Right ventricle myocardium inferior (tissue), 1 donor: ENCODE data around the gene PELI2. TPM values are rescaled to one million over a fixed set of nuclear protein-coding genes. Genes with fewer than 3 reads are reported as not detected.

ENCODE experiments used
- ATAC-seq: fragments of 200-7000 bp; cut with Tn5 transposase; one replicate; pipeline ENCODE4 v1.9.1; 2020; ENCODE audit warnings: mild to moderate bottlenecking, moderate library complexity
- DNase-seq: peaks from one replicate; pipeline ENCODE4 v3.0.0; 2021; ENCODE audit errors: missing footprints
- intact Hi-C: fragments of 100-400 bp; cut with DNase I; formaldehyde crosslinking; loops from one replicate; pipeline ENCODE4 v1.11.0; 2022
- total RNA-seq: library from RNA; stranded (reverse); fragmentation: NEBNext Ultra II Directional; extraction: Animal tissue kit (Norgen Biotek cat#: 25700); gene quantifications from one replicate; pipeline ENCODE4 v1.2.1, GENCODE V29; 2021
- donor health status: DM: no; HTN: yes; CAD: no; lungs with severe emphysema.

The PELI2 gene
- total RNA-seq, 1 donor from 2014 or later, result 3.2 TPM

DNA sequence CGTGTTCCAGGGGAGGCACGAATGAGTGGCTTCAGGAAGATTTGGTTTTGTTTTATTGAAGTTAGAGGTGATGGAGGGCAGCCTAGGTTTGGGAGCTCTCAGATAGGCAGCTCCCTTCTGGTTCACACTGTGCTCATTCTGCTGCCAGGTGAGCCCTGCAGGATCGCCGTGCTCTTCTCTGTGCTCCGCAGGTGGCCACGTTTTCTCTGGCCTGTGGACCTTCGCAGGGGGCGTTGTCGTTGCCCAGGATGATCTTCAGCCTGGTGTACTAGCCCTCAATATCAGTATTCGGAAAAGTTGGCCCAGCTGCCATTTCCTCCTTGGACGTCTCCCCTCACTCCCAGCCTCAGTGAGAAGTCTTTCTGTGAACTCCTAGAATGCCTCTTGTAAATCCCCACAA lies 69.5 kb downstream of the PELI2 start:
- DNase-seq (no peak), ATAC-seq (no peak)
- intact Hi-C loops, result no loop called here

DNA sequence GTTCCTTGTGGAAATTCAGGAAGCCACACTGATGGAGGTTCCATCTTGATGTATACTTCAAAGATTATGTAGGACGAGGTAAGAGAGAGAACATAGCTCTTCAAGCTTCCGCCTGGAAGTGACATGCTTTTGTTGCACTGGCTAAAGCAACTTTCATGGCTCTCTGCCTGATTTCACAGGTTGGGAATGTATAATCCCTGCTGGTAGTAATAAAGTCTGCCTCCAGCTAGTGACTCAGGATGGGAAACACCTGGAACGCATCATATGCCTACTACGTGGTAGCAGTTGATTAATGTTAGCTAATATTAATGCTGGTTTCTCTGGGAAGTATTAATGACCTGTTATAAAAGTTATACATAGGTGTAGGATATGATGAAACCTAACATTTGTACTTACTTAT lies 71.1 kb downstream of the PELI2 start:
- no peak for ATAC-seq
- intact Hi-C loops, result no loop called here

DNA sequence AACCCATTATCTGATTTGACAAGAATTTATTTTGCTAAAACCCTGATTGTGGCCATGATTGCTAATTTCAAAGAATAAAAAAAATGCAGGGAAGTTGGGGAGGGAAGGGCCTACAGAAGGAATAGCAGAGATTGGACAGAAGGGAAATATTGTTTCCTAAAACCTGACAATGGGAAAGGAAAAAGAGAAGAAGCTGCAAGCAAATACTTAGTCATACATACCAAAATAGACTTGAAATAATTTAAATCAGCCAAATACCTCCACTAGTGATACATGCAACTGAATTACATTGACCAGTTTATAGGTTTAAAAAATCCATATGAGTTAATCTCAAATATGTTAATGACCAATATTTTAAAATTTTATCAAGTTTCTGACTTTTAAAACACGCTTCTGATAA lies 75.1 kb downstream of the PELI2 start:
- intact Hi-C loops, result no loop called here
- ATAC-seq, result no peak
- DNase-seq, result no peak

More for the DNA sequence above, 71.1 kb downstream of the PELI2 start:
- no peak for DNase-seq

DNA sequence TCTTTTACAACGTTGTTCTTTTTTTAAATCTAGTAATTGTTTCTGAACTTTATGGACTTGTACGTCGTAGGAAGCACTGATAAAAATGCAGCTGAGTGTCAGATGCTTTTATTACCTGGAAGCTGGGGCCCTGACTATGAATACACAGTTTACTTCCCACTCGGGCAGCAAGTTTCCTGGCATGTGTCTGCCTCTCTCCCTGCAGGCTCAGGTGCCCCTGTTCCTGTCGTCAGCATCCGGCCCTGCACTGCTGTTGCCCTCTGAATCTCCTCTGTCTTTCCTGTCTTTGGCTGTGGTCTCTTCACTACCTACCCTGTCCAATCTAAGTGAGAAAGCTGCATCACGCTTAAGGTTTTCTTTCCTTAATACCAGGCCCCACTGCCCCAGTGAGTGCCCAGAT lies 75.8 kb downstream of the PELI2 start:
- no peak for DNase-seq
- intact Hi-C loops, result no loop called here
- no peak for ATAC-seq

DNA sequence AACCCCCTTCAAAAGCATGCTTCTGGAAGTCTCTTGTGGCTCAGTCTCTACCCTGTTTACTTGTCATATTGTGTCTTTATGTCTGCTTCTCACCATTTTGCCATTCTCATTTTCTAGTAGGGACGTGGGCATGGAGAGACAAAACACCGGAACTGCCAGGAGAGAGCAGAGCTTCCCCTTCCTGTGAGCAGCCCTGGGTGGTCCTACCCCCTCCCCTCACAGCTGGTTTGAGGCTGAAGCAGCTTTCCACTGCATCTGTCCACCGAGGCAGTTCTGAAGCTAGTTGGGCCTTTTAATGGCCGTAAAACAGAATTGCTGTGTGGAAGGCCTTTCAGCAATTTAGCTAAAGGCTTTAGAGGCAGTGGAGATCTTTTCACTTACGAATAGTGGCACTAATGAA lies 77.0 kb downstream of the PELI2 start:
- DNase-seq (no peak), ATAC-seq (no peak)
- intact Hi-C loops, result no loop called here

DNA sequence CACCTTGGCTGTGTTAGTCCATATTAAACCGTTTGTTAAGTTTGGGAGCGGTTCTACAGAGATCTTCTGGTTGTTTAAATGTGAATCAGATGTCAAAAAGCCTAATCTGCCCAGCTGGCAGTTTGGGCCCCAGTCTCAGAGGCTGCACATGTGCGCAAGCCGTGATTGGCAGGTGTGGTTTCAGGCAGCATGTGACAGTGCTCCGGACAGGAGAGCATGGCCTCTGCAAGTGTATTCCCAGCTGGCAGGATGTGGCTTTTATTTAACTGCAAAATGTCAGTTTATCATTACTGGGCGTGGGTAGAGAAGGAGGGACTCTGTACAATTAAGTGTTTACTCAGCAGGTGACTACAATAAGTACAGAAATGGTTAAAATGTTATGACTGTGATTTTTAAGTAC lies 77.5 kb downstream of the PELI2 start:
- intact Hi-C loops, result no loop called here
- no peak for ATAC-seq
- DNase-seq, result no peak

DNA sequence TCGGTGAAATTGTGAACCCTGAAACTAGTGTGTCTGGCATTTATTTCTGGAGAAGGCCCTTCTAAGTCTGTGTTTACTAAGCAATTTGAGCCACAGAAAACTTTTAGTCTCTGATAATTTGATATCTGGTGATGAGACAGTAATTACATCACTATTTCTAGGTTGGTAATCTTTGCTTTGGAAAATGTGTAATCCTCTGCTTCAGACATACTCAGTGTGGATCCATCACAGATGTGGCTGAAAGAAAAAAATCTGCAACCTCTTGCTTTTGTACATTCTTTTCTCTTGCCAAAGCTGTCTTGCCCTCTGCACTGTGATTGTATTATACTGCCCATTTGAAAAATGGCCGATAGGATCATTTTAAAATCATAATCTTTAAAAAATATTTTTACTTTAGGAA lies 78.1 kb downstream of the PELI2 start:
- DNase-seq, result no peak
- peak; percentile 27 for ATAC-seq
- intact Hi-C loops, result no loop called here

DNA sequence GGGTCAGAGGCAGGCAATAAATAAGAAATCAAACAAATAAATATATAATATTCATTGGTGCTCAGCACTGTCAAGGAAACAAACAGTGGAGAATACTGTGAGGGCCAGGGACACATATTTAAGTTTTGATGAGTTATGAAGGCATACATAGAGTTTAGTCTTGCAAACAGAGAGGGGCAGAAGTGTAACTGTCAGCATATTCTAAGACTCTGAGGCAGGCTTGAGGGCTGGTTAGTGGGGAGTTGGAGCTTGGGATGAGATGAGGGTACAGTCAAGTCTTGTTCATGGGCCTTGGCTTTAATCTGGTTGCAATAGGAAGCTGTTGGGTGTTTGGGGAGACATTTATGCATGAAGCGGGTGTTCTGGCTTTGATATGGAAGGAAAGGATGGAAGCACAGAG lies 78.9 kb downstream of the PELI2 start:
- intact Hi-C loops, result no loop called here
- ATAC-seq (no peak), DNase-seq (no peak)

DNA sequence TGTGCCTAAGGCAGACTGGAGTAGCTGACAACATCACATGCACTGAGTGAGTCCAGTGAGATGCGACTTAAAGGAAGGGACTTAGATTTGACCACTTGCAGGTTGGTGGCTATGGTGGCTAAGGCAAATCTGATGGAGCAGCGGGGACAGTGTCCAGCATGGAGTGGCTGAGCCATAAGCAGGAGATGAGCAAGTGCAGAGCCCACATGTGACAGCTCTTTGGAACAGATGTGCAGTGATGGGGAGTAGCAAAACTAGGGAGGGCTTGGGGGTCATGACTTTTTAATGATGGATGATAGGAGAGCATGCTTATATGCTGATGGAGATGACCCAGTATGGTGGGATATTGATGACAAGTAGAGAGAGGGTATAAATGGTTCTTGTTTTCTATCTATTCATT lies 80.2 kb downstream of the PELI2 start:
- ATAC-seq, result no peak
- intact Hi-C loops, result no loop called here

DNA sequence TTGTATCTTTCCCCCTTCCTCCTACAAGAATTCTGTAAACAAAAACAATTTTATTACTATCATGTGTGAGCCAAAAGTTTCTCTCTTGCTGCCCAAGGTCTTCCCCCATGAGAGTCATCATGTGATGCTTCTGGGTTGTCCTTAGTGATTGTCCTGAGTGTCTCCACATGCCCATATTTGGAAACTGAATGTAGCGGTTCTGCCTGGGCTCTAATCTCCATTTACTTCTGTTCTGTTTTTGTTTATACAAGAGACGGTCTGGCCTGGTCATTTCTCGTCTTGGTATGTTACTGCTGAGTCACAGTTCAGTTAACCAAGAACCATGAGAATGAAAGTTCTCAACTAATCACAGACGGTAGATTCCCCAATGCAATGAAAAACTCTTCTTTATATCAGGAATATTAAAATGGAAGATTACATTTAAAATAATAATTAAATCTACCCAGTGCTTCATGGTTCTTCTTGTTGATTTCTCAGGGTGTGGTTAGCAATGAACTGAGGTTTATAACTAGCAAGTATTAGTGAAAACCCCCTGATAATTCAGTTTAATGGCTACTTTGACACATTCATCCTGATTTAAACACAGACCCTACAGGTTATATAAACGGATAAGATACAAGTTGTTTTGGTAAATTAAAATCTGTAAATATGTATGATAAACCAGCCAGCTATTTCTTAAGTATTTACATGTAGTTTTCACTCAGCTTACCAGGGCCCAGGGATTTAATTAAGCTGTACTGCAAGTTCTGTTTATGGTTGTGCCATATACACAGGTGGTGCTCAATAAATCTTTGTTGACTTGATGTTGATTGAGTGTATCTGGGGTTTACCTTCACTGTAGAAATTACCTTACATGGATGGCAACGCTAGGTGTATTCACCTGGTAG lies 81.1 kb downstream of the PELI2 start:
- ATAC-seq (peak; percentile 93), DNase-seq (no peak)
- intact Hi-C loops, result no loop called here

More for the DNA sequence above, 80.2 kb downstream of the PELI2 start:
- DNase-seq, result no peak

DNA sequence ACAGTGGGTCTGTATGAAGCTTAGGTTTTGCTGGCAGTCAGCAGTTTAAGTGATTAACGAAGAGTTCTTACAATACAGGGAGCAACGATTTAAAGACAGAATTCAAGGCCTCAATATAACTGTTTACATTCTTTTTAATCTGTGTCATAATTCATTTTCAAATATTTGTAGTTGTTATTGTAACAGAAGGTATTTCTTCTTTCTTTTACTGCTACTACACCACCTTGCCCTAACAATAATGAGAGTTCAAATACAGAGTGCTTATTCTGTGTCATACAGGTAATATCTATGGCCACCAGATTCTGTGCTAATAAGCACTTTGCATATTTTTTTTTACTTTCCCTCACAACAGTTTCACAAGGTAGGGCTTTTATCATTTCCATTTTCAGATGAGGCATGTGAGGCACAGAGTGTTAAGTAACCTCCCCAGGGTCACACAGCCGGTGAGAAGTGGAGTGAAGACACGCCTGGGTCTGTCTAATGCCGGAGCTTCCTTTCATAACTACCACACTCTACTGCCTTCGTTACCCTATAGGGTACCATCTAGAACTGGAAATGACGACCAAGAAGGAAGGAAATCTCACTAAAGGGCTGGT lies 81.9 kb downstream of the PELI2 start:
- intact Hi-C loops, result no loop called here
- DNase-seq, result no peak
- no peak for ATAC-seq

DNA sequence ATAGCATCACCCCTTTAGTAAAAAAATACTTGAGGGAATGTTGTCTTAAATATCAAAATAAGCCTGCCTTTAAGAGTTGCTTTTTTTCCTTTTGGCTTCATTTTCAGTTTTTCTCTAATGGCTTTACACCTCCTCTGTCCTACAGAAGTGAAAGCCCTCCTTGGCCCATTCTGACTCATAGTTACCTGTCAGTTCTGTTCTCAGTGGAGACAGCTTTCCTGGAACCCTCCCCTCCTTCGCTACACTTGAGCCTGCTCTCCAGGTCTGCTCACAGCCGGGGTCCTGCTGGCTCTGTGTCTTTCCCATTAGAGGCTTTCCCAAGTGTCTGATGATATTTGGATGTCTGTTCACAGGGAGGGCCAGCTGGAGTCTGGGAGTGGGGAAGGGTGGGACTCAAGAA lies 84.0 kb downstream of the PELI2 start:
- intact Hi-C loops, result no loop called here
- ATAC-seq (no peak), DNase-seq (no peak)

DNA sequence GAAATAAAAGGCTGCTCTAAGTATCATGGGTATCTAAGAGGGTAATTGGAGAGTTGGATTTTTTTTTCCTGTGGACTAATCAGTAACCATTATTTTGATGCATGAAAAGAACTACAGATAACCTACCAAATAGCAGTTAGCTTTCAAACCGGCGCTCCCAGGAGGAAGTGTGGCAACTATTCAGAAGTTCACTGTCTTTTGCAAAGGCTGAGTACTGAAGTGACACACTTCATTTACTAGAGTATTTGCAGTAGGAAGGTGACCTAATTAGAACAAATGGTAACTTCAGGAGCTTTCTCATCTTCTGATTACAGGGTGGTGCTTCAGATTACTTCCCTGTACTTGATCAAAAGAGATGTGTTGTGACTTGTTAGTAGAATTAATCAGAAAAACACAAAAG lies 87.7 kb downstream of the PELI2 start:
- DNase-seq (no peak), ATAC-seq (no peak)
- intact Hi-C loops, result no loop called here

DNA sequence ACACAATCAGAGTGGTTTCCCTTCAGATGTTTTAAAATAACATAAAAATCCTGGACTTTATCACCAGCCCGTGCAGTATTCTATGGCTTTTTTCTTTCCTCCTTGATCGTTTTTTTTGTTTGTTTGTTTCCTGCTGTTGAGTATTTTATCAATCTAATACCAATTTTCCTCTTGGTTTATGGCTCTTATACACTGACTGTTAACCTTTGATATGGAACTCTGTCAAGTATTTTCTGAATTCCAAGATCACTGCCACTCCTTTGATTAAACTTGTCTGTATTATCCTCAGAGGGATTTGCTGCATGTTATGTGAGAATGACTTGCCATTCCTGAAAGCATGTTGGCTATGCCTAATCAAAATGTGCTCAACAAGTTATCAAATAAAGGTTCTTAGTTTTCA lies 88.4 kb downstream of the PELI2 start:
- intact Hi-C loops, result no loop called here
- DNase-seq (no peak), ATAC-seq (no peak)

DNA sequence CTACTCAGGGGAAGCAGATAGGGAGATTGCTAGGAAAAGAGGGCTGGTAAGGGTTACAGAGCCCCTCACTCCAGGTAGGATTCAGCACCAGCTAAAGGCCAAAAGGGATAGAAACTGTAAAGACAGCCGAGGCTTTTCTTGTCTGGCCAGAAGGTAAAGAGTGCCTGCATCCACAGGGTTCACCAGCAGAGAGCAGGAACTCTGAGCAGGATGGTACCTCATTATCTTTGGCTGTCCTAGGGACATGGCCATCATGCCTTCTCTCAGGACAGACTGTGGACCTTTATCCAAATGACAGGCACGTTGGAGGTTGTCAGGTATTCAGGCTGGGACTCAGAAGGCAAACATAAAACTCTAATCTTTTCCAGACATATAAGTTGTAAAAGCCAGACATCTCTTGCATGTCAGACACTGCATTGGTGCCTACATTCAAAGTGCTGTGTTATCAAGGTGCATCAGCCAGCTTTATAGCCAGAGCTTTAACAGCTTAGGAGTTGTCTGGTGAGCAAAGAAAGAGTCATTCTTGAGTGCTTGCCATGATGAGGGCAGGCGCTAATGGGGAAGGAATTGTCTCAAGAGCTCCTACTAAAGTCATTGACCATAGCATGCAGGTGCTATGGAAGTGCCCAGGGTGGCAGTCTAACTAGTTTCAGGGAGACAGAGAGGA lies 89.5 kb downstream of the PELI2 start:
- DNase-seq (no peak), ATAC-seq (no peak)
- intact Hi-C loops, result no loop called here

DNA sequence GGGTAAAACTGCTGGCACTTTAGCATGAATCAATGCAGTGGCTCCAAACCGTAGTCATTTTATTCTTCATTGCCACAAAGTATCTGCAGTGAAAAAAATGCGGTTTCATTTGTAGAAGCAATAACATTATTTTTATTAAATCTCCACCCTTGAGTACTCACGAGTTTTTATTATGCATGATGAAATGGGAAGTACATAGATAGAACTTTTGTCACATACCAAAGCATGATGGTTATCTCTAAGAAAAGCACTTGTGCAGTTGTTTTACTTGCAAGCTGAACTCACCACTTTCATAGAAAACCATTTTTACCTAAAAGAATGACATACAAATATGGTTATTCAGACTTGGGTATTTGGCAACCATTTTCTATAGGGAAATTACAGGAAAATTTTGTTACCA lies 90.3 kb downstream of the PELI2 start:
- intact Hi-C loops, result no loop called here
- DNase-seq (no peak), ATAC-seq (no peak)

DNA sequence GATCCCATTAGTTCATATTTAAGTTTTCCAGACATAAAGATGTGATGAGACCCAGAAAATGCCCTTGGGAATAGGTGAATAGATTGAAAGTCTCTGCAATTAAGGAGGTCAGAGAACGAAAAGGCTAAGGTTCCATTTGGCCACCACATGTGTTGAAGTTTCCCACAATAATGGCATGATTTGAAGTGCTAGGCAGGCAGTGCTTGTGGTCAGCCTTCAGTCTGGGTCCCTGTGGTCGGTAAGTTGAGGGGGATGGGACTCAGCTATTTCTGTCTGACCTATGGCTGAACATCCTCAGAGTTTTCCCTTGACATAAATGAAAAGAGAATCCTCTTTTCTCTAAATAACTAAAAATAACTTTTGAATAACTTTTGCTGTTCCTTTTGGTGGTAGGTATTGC lies 92.4 kb downstream of the PELI2 start:
- no peak for ATAC-seq
- no peak for DNase-seq
- intact Hi-C loops, result no loop called here

DNA sequence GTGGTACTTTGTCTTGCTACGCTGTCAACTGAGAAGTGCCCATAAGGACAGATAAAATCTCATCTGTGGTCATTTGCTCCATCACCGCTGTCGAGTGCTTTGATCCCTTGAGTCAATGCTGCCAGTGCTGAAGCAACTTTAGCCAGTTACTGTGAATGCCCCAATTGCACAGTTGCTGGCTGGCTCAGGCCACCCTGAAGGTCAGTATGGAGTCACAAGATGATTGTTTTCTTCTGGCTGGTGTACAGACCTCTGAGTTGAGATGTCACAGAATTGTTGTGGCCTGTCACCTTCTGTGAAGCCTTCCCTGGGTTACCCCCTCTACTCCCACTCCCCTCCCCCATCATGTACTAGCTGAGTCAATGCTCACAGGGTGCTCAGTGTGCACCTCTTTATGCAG lies 92.9 kb downstream of the PELI2 start:
- peak; percentile 10 for ATAC-seq

DNA sequence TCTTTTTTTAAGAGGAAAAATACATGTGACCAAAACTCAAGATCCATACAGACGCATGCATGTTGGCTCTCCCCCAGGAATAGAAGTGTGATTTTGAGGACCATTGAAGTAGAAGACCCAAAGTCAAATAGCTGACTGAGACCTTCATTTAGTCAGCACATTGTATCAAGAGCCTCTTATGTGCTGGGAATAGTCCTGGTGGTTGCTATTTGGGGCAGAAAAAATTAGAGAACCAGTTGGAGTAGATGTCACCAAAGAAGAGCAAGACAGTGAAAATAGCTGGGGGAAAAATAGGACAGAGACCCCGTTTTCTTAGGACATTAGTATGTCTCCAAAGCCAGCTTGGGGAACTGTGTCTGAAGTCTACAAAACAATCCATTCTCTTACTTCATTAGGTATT lies 93.6 kb downstream of the PELI2 start:
- intact Hi-C loops, result no loop called here
- no peak for DNase-seq
- ATAC-seq, result no peak

More for the DNA sequence above, 92.9 kb downstream of the PELI2 start:
- no peak for DNase-seq
- intact Hi-C loops, result no loop called here

DNA sequence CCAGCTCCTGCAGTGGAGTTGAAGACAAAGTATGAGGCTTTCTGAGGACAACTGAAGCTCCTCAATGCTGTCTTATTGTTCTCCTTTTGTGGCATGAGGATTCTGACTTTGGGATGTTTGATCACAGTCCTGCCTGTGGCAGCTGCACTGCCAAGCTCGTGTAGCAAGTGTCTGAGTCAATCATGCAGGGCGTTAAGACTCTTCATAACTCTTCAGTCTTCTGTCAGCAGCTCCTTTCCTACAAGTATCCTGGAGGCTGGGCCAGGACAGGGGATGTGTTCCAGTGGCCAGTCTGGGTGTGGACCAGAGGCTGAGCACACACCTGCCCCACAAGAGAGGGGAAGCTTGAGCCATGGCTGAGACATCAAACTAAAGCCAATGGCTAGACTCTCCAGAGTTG lies 94.3 kb downstream of the PELI2 start:
- intact Hi-C loops, result no loop called here
- no peak for DNase-seq
- no peak for ATAC-seq
